Mammary epithelial cell (primary cell): ENCODE measurements around the gene CCN2.

Source experiments
- EZH2 ChIP-seq: IDR thresholded peaks from 2 replicates; pipeline ENCODE4 v1.6.1; 2012; ENCODE audit warnings: low read length, inconsistent platforms, borderline replicate concordance
- TF ChIP-seq, protein P1 (sequence below), 2 donors: IDR thresholded peaks in 1 of 2; conservative IDR thresholded peaks in 1 of 2; 2 replicates each; pipeline ENCODE4 v1.5.1; 2011 to 2012; ENCODE audit warnings: inconsistent platforms in 2 of 2, low read length in 2 of 2, mild to moderate bottlenecking in 2 of 2, control low read depth in 1 of 2, low read depth in 1 of 2; ENCODE audit not compliant: insufficient read depth in 1 of 2; ENCODE audit errors: extremely low read depth in 1 of 2

DNA sequence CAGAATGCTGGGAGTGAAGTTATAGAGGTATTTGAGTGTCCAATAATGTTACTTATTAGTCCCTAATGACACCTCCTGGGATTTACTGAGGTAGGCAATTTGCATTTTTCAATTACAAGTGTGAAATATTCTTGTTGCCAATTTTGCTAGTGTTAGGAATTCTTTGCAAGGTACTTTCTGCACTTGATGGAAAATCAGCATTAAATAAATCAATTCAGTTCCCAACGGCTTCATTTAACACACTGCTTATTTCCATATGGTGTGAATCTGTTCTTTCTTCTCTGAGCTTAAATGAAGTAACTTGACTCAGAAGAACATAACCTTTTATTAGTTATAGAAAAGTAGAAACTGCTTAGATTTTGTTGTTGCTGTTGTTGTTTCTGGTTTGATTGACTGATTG is 21.2 kb downstream of the CCN2 start:
- TF ChIP-seq EZH2, result no peak
- TF ChIP-seq, protein P1, sequence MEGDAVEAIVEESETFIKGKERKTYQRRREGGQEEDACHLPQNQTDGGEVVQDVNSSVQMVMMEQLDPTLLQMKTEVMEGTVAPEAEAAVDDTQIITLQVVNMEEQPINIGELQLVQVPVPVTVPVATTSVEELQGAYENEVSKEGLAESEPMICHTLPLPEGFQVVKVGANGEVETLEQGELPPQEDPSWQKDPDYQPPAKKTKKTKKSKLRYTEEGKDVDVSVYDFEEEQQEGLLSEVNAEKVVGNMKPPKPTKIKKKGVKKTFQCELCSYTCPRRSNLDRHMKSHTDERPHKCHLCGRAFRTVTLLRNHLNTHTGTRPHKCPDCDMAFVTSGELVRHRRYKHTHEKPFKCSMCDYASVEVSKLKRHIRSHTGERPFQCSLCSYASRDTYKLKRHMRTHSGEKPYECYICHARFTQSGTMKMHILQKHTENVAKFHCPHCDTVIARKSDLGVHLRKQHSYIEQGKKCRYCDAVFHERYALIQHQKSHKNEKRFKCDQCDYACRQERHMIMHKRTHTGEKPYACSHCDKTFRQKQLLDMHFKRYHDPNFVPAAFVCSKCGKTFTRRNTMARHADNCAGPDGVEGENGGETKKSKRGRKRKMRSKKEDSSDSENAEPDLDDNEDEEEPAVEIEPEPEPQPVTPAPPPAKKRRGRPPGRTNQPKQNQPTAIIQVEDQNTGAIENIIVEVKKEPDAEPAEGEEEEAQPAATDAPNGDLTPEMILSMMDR (conservative IDR thresholded peaks at IDR 0.05 in 1 of 2, IDR thresholded peaks at IDR 0.05 in 1 of 2; ENCODE audit: extremely low read depth in 1 of 2, insufficient read depth in 1 of 2, low read depth in 1 of 2, low read length in 2 of 2), result no peak
